NCI-H2107 treated with DMSO at 0.1 percent for 48 hours (cell line): ENCODE measurements around the gene AKAP7.
"Not testable (repeated sequence)": the region's sequence is repeated elsewhere in the genome, so short reads cannot be mapped to it uniquely, and the experiment has no call there.

Source experiments
- DNase-seq: peaks from one replicate; lab custom pipeline; 2025; ENCODE audit not compliant: unreplicated experiment; lab: John Stamatoyannopoulos, UW

Gene AKAP7

GRCh38 chr6:131251590-131252199 is 116.4 kb downstream of the AKAP7 start:
- DNase-seq, result no peak

- DNase-seq, result no peak
These were observed 120.2 kb downstream of the AKAP7 start for GRCh38 chr6:131255434-131255833.

GRCh38 chr6:131255911-131256310 is 120.6 kb downstream of the AKAP7 start:
- DNase-seq, result peak; percentile 46

GRCh38 chr6:131257104-131257503 is 121.8 kb downstream of the AKAP7 start:
- no peak for DNase-seq

GRCh38 chr6:131258010-131258652 is 122.9 kb downstream of the AKAP7 start:
- no peak for DNase-seq

GRCh38 chr6:131258816-131259476 is 123.7 kb downstream of the AKAP7 start:
- no peak for DNase-seq

GRCh38 chr6:131260960-131261359 is 125.7 kb downstream of the AKAP7 start:
- DNase-seq, result not testable (repeated sequence)

- no peak for DNase-seq
These were observed 126.8 kb downstream of the AKAP7 start for GRCh38 chr6:131262060-131262459.

- no peak for DNase-seq
These were observed 130.7 kb downstream of the AKAP7 start for GRCh38 chr6:131265939-131266338.

GRCh38 chr6:131268303-131268702 is 133.0 kb downstream of the AKAP7 start:
- no peak for DNase-seq

- DNase-seq, result no peak
These were observed 134.5 kb downstream of the AKAP7 start for GRCh38 chr6:131269565-131270391.

- DNase-seq, result no peak
These were observed 135.3 kb downstream of the AKAP7 start for GRCh38 chr6:131270534-131270933.

GRCh38 chr6:131275273-131275672 is 140.0 kb downstream of the AKAP7 start:
- no peak for DNase-seq

- DNase-seq, result no peak
These were observed 142.3 kb downstream of the AKAP7 start for GRCh38 chr6:131277591-131277990.

GRCh38 chr6:131281471-131282270 is 146.4 kb downstream of the AKAP7 start:
- DNase-seq, result no peak

GRCh38 chr6:131282365-131282764 is 147.1 kb downstream of the AKAP7 start:
- DNase-seq, result no peak

- DNase-seq, result no peak
These were observed 148.4 kb downstream of the AKAP7 start for GRCh38 chr6:131283466-131284175.

GRCh38 chr6:131285548-131285947 is 150.3 kb downstream of the AKAP7 start:
- no peak for DNase-seq

- no peak for DNase-seq
These were observed 151.3 kb downstream of the AKAP7 start for GRCh38 chr6:131286469-131287040.

- DNase-seq, result no peak
These were observed 152.9 kb downstream of the AKAP7 start for GRCh38 chr6:131288214-131288613.
